Activated naive CD8-positive, alpha-beta T cell treated with anti-CD3 and anti-CD28 coated beads for 36 hours (primary cell): Measurements from ENCODE around the gene KIF5A. TPM values are rescaled to one million over a fixed set of nuclear protein-coding genes. Genes with fewer than 3 reads are reported as not detected.
A peak's percentile ranks its signal among the peaks of the same experiment; 100 is the strongest.

Experiments
- DNase-seq: peaks from one replicate; pipeline ENCODE4 v3.0.0; 2021
- H3K27ac Mint-ChIP-seq: one replicate; pipeline ENCODE4 v1.8.0; 2022; ENCODE audit warnings: mild to moderate bottlenecking, moderate library complexity, mixed read lengths
- H3K27me3 Mint-ChIP-seq: one replicate; pipeline ENCODE4 v1.8.0; 2022; ENCODE audit warnings: mild to moderate bottlenecking, mixed read lengths
- H3K36me3 Mint-ChIP-seq: one replicate; pipeline ENCODE4 v1.8.0; 2021; ENCODE audit warnings: mild to moderate bottlenecking, mixed read lengths
- H3K4me1 Mint-ChIP-seq: one replicate; pipeline ENCODE4 v1.8.0; 2021; ENCODE audit warnings: mixed read lengths
- H3K4me3 Mint-ChIP-seq: one replicate; pipeline ENCODE4 v1.8.0; 2022; ENCODE audit warnings: mild to moderate bottlenecking, moderate library complexity, mixed read lengths
- H3K9me3 Mint-ChIP-seq: one replicate; pipeline ENCODE4 v1.8.0; 2022; ENCODE audit warnings: mixed read lengths
- total RNA-seq, 2 experiments: library from RNA; stranded (reverse); gene quantifications; one replicate each; pipeline ENCODE4 v1.2.3, GENCODE V29; 2021

KIF5A gene
- total RNA-seq, 2 experiments from 2014 or later: 1.5 to 1.7 TPM

- no peak overlapping the region for H3K4me3 Mint-ChIP-seq
- no peaks in the 10 kb centered on the region for H3K36me3 Mint-ChIP-seq
- no peaks in the 10 kb centered on the region for H3K9me3 Mint-ChIP-seq
Measured at GRCh38 chr12:57575771-57576612, 26.1 kb downstream of the KIF5A start.

GRCh38 chr12:57576613-57577160 lies 26.8 kb downstream of the KIF5A start:
- H3K27me3 Mint-ChIP-seq: no peaks in the 10 kb centered on the region
- DNase-seq: no peak
- no peaks in the 10 kb centered on the region for H3K4me1 Mint-ChIP-seq
- no peak overlapping the region for H3K27ac Mint-ChIP-seq
- H3K36me3 Mint-ChIP-seq: no peaks in the 10 kb centered on the region
- H3K4me3 Mint-ChIP-seq: no peak overlapping the region
- H3K9me3 Mint-ChIP-seq: no peaks in the 10 kb centered on the region

More at GRCh38 chr12:57575771-57576612, 26.1 kb downstream of the KIF5A start:
- H3K4me1 Mint-ChIP-seq: no peaks in the 10 kb centered on the region
- no peaks in the 10 kb centered on the region for H3K27me3 Mint-ChIP-seq
- no peak overlapping the region for H3K27ac Mint-ChIP-seq
- no peak for DNase-seq

GRCh38 chr12:57577981-57578758 lies 28.3 kb downstream of the KIF5A start:
- Mint-ChIP-seq H3K4me3 (no peak overlapping the region), H3K27me3 (peaks cover 1% of the 10 kb centered on the region), H3K9me3 (no peaks in the 10 kb centered on the region), H3K36me3 (no peaks in the 10 kb centered on the region), H3K27ac (no peak overlapping the region), H3K4me1 (no peaks in the 10 kb centered on the region)
- no peak for DNase-seq

GRCh38 chr12:57579011-57579410 lies 29.2 kb downstream of the KIF5A start:
- no peaks in the 10 kb centered on the region for H3K9me3 Mint-ChIP-seq
- H3K4me3 Mint-ChIP-seq: no peak overlapping the region
- no peak for DNase-seq
- H3K36me3 Mint-ChIP-seq: no peaks in the 10 kb centered on the region
- peaks cover 4% of the 10 kb centered on the region for H3K4me1 Mint-ChIP-seq
- H3K27ac Mint-ChIP-seq: no peak overlapping the region
- peaks cover 5% of the 10 kb centered on the region for H3K27me3 Mint-ChIP-seq

GRCh38 chr12:57579677-57580465 lies 30.0 kb downstream of the KIF5A start:
- Mint-ChIP-seq H3K27ac (no peak overlapping the region), H3K9me3 (no peaks in the 10 kb centered on the region), H3K4me1 (peaks cover 4% of the 10 kb centered on the region), H3K27me3 (peaks cover 5% of the 10 kb centered on the region), H3K36me3 (no peaks in the 10 kb centered on the region), H3K4me3 (no peak overlapping the region)
- no peak for DNase-seq

- Mint-ChIP-seq H3K36me3 (no peaks in the 10 kb centered on the region), H3K27me3 (peaks cover 5% of the 10 kb centered on the region), H3K27ac (no peak overlapping the region), H3K4me1 (peaks cover 4% of the 10 kb centered on the region), H3K4me3 (no peak overlapping the region), H3K9me3 (no peaks in the 10 kb centered on the region)
- no peak for DNase-seq
Measured at GRCh38 chr12:57580466-57580795, 30.6 kb downstream of the KIF5A start.

- Mint-ChIP-seq H3K27ac (no peak overlapping the region), H3K9me3 (no peaks in the 10 kb centered on the region), H3K4me3 (no peak overlapping the region), H3K36me3 (no peaks in the 10 kb centered on the region), H3K4me1 (peaks cover 4% of the 10 kb centered on the region), H3K27me3 (peaks cover 5% of the 10 kb centered on the region)
- no peak for DNase-seq
Measured at GRCh38 chr12:57581802-57582201, 32.0 kb downstream of the KIF5A start.

GRCh38 chr12:57582440-57582839 lies 32.6 kb downstream of the KIF5A start:
- no peaks in the 10 kb centered on the region for H3K36me3 Mint-ChIP-seq
- H3K27ac Mint-ChIP-seq: no peak overlapping the region
- H3K9me3 Mint-ChIP-seq: no peaks in the 10 kb centered on the region
- peaks cover 4% of the 10 kb centered on the region for H3K4me1 Mint-ChIP-seq
- no peak overlapping the region for H3K4me3 Mint-ChIP-seq
- DNase-seq: no peak
- peaks cover 5% of the 10 kb centered on the region for H3K27me3 Mint-ChIP-seq

GRCh38 chr12:57583008-57583831 lies 33.4 kb downstream of the KIF5A start:
- H3K36me3 Mint-ChIP-seq: no peaks in the 10 kb centered on the region
- H3K4me1 Mint-ChIP-seq: peaks cover 4% of the 10 kb centered on the region
- peak; percentile 66 for DNase-seq
- H3K9me3 Mint-ChIP-seq: no peaks in the 10 kb centered on the region
- no peak overlapping the region for H3K4me3 Mint-ChIP-seq
- H3K27ac Mint-ChIP-seq: no peak overlapping the region
- peaks cover 5% of the 10 kb centered on the region for H3K27me3 Mint-ChIP-seq

- no peaks in the 10 kb centered on the region for H3K9me3 Mint-ChIP-seq
- no peak overlapping the region for H3K4me3 Mint-ChIP-seq
- DNase-seq: no peak
- no peaks in the 10 kb centered on the region for H3K36me3 Mint-ChIP-seq
- peaks cover 4% of the 10 kb centered on the region for H3K4me1 Mint-ChIP-seq
- H3K27me3 Mint-ChIP-seq: peaks cover 5% of the 10 kb centered on the region
- no peak overlapping the region for H3K27ac Mint-ChIP-seq
Measured at GRCh38 chr12:57584050-57584449, 34.2 kb downstream of the KIF5A start.

GRCh38 chr12:57584690-57585089 lies 34.8 kb downstream of the KIF5A start:
- H3K9me3 Mint-ChIP-seq: no peaks in the 10 kb centered on the region
- no peaks in the 10 kb centered on the region for H3K36me3 Mint-ChIP-seq
- no peak overlapping the region for H3K4me3 Mint-ChIP-seq
- no peak for DNase-seq
- peaks cover 4% of the 10 kb centered on the region for H3K4me1 Mint-ChIP-seq
- H3K27me3 Mint-ChIP-seq: peaks cover 5% of the 10 kb centered on the region
- H3K27ac Mint-ChIP-seq: no peak overlapping the region

- H3K27ac Mint-ChIP-seq: no peak overlapping the region
- DNase-seq: no peak
- no peaks in the 10 kb centered on the region for H3K36me3 Mint-ChIP-seq
- H3K27me3 Mint-ChIP-seq: peaks cover 5% of the 10 kb centered on the region
- H3K4me3 Mint-ChIP-seq: no peak overlapping the region
- peaks cover 4% of the 10 kb centered on the region for H3K4me1 Mint-ChIP-seq
- no peaks in the 10 kb centered on the region for H3K9me3 Mint-ChIP-seq
Measured at GRCh38 chr12:57585156-57585555, 35.3 kb downstream of the KIF5A start.

GRCh38 chr12:57586128-57586527 lies 36.3 kb downstream of the KIF5A start:
- Mint-ChIP-seq H3K4me3 (no peak overlapping the region), H3K27ac (no peak overlapping the region), H3K4me1 (peaks cover 9% of the 10 kb centered on the region), H3K36me3 (no peaks in the 10 kb centered on the region), H3K27me3 (peaks cover 5% of the 10 kb centered on the region), H3K9me3 (no peaks in the 10 kb centered on the region)
- no peak for DNase-seq

GRCh38 chr12:57586832-57587429 lies 37.1 kb downstream of the KIF5A start:
- no peak overlapping the region for H3K4me3 Mint-ChIP-seq
- H3K36me3 Mint-ChIP-seq: no peaks in the 10 kb centered on the region
- peaks cover 11% of the 10 kb centered on the region for H3K4me1 Mint-ChIP-seq
- no peaks in the 10 kb centered on the region for H3K9me3 Mint-ChIP-seq
- H3K27me3 Mint-ChIP-seq: peaks cover 5% of the 10 kb centered on the region
- H3K27ac Mint-ChIP-seq: no peak overlapping the region
- no peak for DNase-seq
